Urothelium cell line (cell line): ENCODE data around the gene COPZ2.
A peak's percentile ranks its signal among the peaks of the same experiment; 100 is the strongest.
"Not testable (repeated sequence)": the region's sequence is repeated elsewhere in the genome, so short reads cannot be mapped to it uniquely, and the experiment has no call there.

ENCODE experiments used
- DNase-seq: peaks from one replicate; pipeline ENCODE4 v3.0.0; 2011; ENCODE audit warnings: low spot score, mixed read lengths
- FAIRE-seq: peaks from 2 replicates; lab custom pipeline; 2011; peaks lifted over from hg19 to GRCh38; lab: Jason Lieb, UNC

Gene COPZ2

DNA sequence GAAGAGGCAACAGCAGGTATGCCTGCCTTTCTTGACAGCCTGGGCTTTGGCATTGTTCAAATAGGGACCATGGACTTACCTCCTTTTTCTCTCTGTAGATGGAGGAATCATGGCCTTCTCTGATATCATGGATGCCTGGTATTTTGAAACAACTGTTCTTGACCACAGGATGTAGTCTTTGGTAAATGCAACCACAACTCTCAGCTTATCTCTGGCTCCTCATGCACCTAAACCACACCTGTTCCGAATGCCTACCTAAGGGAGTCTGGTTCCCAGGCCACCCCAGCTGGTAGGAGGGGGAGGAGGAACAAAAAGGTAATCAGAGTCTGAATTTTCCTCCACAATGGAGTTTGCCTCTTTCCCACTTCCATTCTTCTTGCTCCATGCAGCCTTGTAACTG lies 47.9 kb downstream of the COPZ2 start:
- DNase-seq (no peak), FAIRE-seq (no peak)

DNA sequence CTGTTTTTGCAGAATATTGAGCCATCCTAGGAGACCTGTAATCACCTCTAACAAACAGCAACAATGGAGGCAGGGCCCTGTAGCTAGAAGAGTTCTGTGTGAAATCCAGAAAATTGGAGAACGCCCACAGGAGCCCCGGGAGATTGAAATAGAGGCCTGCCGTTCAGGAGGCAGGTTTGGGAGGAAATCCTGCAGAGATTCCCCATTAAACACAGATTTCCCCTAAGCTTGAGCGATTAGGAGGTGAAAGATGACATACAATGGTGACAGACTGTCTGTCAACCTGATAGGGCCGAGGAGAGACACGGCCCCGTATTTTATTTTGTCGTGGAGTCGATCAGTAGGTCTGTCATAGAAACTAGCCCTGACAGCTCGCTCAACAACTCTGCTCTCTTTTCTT lies 48.4 kb downstream of the COPZ2 start:
- FAIRE-seq (no peak), DNase-seq (no peak)

DNA sequence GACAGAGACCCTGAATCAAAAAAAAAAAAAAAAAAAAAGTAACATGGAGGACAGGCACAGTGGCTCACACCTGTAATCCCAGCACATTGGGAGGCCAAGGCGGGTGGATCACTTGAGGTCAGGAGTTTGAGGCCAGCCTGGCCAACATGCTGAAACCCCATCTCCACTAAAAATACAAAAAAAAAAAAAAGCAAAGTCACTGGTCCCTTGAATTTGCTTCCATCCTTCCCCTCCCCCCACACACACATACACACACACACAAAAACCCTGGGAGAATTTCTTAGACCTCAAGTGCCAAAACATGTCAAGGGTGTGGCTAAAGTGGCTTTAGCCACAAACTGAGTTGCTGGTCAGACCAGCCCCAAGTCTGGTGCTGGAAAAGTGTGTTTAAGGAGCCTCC lies 49.2 kb downstream of the COPZ2 start:
- not testable (repeated sequence) for FAIRE-seq, DNase-seq

DNA sequence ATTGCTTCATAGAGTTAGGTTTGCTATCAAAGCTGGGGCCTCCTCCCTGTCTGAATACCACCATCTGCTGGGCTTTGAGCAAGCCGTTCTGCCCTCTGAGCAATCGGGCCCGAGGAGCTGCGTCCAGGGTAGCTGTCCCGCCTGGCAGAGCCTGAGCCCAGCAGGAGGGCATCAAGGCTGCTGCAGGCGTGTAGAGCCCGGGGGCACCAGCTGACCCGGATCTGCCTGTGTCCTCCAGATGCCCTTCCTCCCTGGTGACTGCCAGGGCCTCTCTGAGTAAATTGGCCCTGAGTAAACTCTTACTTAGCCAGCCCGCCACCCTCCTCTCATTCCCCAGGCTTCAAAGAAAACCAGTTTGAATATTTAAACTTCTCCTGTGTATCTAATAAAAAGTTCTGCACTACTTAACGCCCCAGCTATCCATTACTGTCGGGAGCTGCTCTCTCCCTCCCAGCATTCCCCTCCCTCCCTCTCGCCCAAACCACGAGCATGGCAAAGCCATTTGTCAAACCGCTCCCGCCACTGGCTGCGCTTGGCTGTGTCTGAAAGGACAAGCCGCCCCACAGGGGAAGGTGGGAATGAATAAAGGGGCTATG lies 50.3 kb downstream of the COPZ2 start:
- FAIRE-seq (no peak), DNase-seq (no peak)

DNA sequence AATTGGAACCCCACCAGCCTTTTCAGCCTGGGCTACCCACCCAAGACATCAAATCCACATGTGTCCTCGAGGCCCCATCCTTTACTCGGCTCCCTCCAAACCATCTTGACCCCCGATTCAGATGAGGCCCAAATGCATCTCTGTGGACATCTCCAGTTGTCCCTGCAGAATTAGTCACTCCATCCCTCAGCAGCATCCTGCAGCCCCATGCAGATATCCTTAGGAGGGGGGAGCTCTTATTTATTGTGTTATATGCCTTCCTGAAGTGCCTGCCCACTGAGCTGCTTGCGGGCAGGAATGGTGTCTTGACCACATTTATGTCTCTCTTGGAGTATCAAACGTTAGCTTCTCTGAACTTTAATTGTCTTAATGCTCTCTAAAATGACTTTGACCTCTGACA lies 51.1 kb downstream of the COPZ2 start:
- FAIRE-seq (no peak), DNase-seq (no peak)

DNA sequence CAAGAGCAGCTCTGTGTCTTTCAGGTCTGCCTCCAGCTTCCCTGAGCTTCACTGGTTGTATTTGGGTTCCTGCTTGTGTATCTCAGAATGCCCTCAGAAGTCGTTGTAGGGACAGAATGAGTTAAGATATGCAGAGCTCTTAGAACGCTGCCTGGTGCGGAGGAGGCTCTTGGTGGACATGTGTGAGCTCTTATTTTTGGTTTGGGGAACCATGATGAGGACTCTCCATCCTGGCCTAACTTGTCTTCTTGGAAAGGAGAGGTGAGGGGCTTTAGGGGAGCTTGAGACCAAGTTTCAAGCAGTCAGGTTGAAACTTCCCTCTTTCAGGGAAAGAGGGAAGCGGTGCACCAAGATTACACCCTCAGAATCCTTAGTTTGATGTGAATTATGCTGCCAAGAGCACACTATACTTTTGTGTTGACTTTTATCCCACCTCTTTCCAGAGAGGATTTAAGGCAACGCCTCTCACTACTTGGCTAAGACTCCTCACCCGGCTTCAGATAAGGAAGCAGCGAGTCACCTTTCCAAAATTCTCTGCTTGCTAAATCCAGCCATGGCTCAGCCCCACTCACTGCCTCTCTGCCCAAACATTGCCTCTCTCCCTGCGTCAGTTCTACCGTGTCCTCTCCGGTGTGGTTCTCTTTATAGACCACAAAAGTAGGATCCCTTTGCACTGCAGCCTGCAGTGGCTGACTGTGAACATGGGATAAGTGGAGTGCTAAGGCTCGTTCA lies 53.9 kb downstream of the COPZ2 start:
- no peak for DNase-seq
- no peak for FAIRE-seq

DNA sequence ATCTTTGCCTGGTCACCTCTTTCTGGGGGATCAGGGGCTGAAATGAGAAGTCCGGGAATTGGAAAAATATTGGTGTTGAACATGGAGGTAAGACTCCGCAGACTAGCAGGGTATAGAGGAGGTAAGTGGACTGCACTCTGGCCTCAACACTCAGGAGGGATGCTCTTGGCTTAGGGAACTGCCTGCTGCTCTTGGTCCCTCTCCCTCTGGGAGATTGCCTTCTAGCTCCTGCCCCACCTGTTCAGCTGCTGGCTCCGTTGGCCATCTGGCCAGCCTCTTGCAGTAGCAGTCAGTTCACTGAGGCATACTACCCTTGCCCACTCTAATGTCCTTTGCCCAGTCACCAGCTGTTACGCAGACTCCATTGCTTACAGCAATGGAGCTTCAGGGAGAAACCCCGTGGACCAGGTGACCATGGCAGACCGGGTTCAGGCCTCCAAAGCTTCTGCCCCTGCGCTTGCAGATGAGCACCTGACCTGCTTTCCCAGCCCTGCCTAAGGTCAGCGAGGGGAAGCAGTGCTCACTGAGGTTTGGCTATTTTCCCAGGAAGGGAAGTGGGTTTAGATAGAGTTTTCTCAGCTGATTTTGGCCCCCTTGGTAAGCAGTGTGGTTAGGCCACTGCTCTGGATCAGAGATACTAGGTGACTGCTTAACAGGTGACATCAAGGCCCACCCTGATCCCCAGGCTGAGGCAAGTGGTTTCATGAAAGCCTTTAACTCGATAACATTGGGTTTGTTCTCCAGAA lies 54.8 kb downstream of the COPZ2 start:
- FAIRE-seq: no peak

DNA sequence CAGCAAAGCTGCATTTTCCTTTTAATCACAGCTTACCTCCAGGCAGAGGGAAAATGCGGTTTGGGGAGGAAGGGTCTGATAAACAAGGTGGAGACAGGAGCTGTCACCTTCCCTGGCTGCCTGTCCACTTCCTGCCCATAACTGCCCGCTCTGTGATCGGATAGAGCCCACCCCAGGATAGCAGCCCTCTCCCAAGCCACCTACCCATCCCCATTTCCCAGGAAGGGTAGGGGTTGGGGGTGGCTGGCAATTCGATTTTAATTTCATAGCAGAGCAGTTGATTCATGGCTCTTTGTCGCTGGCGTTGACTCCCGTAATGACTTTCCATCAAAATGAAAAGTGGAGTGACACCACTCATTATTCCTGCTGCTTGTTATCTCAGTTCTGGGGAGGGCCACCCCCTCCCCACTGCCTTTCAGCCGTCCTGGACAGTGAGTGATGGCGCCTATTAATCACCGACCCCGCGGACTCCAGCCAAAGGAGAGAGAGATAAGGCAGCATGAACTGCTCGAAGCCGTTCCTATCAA lies 55.4 kb downstream of the COPZ2 start:
- no peak for FAIRE-seq
- DNase-seq: no peak

More for the DNA sequence above, 54.8 kb downstream of the COPZ2 start:
- DNase-seq: no peak

DNA sequence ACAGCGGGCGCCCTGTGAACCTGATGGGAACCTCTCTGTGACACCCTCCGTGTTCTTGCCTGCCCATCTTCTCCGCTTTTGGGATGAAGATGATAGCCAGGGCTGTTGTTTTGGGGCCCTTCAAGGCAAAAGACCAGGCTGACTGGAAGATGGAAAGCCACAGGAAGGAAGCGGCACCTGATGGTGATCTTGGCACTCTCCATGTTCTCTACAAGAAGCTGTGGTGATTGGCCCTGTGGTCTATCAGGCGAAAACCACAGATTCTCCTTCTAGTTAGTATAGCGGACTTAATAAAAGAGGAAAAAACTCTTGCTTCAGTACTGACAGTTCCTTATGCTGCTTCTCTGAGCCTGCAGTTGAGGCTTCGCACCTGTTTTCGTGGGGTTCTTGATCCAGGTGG lies 56.1 kb downstream of the COPZ2 start:
- DNase-seq (no peak), FAIRE-seq (no peak)

DNA sequence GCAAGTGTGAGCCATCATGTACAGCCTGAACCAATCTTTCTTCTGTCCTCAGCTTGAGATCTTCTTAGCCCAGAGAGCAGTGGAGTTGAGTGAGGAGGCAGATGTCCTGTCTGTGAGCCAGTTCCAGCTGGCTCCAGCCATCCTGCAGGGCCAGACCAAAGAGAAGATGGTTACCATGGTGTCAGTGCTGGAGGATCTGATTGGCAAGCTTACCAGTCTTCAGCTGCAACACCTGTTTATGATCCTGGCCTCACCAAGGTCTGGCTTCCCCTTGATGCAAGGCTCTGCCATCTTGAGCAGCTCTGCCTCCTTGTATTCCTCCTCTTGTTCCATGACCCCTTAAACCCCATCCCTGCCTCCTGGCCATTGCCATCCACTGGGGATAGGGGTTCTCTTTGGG lies 57.1 kb downstream of the COPZ2 start:
- FAIRE-seq: no peak
- DNase-seq: no peak

DNA sequence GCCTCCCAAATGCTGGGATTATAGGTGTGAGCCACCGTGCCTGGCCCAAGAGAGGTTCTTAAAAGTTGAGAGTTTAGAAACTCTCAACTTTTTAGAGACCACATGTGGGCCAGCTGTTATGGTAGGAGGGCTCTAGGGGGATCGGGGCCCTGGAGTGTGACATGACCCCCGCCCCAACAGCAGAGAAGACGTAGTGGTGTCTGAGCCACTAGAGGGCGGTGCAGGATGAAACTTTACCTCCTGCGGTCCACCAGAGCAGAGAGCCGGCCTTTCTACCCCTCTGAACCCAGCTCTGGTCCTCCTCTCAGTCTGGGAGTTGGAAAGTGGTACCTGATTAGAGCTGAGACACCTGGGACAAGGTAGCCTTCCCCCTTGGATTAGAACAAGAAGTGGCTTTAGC lies 59.3 kb downstream of the COPZ2 start:
- FAIRE-seq (no peak), DNase-seq (peak; percentile 46)
